WI38 (cell line): ENCODE data around the gene IL12A.
A peak's percentile ranks its signal among the peaks of the same experiment; 100 is the strongest.

Experiments used
- H3K4me3 ChIP-seq: 2 replicates; pipeline ENCODE4 v1.5.1; 2011; ENCODE audit warnings: low read depth, mild to moderate bottlenecking, control low read depth, low read length
- CTCF ChIP-seq: IDR thresholded peaks from 2 replicates; pipeline ENCODE4 v1.5.1; 2012; ENCODE audit warnings: low read depth, mild to moderate bottlenecking, control low read depth, low read length

Gene IL12A

GRCh38 chr3:159988617-159989271, at the start of gene IL12A:
Gene IL12A, plus strand, starts transcription at chr3:159988835.
- TF ChIP-seq CTCF, result peak; percentile 96
- H3K4me3 ChIP-seq, result peak within 1 kb of the TSS; percentile 77

- no peak overlapping the region for H3K4me3 ChIP-seq
- TF ChIP-seq CTCF, result no peak
These were observed 47.3 kb upstream of the IL12A start for GRCh38 chr3:159941038-159942000.

GRCh38 chr3:159944781-159945180, 43.9 kb upstream of the IL12A start:
- TF ChIP-seq CTCF, result no peak
- H3K4me3 ChIP-seq, result no peak overlapping the region

GRCh38 chr3:159945930-159946329, 42.7 kb upstream of the IL12A start:
- no peak overlapping the region for H3K4me3 ChIP-seq
- no peak for TF ChIP-seq CTCF

- no peak for TF ChIP-seq CTCF
- H3K4me3 ChIP-seq, result no peak overlapping the region
These were observed 41.4 kb upstream of the IL12A start for GRCh38 chr3:159947220-159947619.

GRCh38 chr3:159948429-159949144, 40.0 kb upstream of the IL12A start:
- no peak for TF ChIP-seq CTCF
- no peak overlapping the region for H3K4me3 ChIP-seq
